ENCODE measurements around the gene DNAL1.

Gene DNAL1

GRCh38 chr14:73726025-73726961 is 81.5 kb downstream of the DNAL1 start:
- no peaks in the 10 kb centered on the region for H3K9me3 Mint-ChIP-seq
- no peaks in the 10 kb centered on the region for H3K27me3 Mint-ChIP-seq
- H3K4me1 Mint-ChIP-seq: peaks cover 34% of the 10 kb centered on the region
- H3K27ac Mint-ChIP-seq: no peak overlapping the region
- H3K4me3 Mint-ChIP-seq: no peak overlapping the region
- CTCF ChIA-PET: interaction anchor here (0.7 to 9.2 kb wide), 4 partner anchors 9 to 118 kb away, joined by 3 to 155 read pairs (median 69); no protein-coding TSS in a partner anchor
- DNase-seq: no peak
- peaks cover 69% of the 10 kb centered on the region for H3K36me3 Mint-ChIP-seq

DNA sequence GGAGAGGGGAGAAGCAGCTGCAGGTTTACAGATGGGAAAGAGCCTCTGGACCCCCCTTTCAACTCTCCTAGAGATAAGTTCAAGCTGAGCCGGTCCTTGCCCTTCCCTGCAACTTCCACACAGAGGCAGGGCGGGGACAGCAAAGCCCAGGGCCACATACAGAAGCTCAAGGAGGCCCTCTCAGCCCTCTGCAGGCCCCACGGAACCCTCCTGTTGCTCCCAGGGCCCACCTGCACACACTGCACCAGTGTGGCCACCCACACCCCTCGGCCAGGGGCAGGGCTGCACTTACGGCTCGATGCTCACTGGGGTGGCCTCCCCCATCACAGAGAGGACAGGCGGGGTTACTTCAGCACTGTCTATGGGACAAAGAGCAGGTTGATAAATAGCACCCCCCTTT is 82.4 kb downstream of the DNAL1 start:
- Mint-ChIP-seq H3K4me1 (peaks cover 37% of the 10 kb centered on the region), H3K4me3 (no peak overlapping the region), H3K36me3 (peaks cover 67% of the 10 kb centered on the region), H3K9me3 (no peaks in the 10 kb centered on the region), H3K27me3 (no peaks in the 10 kb centered on the region), H3K27ac (no peak overlapping the region)
- CTCF ChIA-PET: interaction anchor here (2.2 to 9.2 kb wide), 6 partner anchors 10 to 98 kb away, joined by 10 to 155 read pairs (median 56); a partner anchor contains a TSS
- DNase-seq: no peak

DNA sequence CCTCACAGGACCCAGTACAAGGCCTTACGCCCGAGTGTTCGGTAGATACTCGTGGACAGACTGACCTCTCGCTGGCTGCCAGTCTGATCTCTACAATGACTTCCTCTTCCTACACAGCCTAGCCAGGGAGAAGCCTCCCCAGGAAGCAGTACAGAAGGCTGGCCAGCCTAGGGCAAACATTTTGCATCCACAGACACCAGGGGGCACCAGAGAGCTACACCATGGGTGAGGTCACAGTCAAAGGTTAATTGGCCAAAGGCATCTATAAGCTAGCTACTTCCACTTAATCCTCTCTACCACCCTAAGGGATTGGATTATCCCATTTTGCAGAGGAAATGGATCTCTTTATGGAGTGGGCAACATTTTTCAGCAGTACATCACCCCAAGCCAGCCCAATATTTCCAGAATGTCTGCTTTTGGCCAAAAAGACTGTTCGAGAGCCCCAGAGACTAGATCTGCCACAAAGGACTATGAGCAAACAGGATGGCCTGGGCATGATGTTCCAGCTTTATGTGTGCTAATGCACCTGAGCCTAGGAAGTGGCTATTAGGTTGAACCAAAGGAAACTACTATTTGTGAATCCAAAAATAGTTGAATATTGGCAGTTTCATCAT is 84.0 kb downstream of the DNAL1 start:
- H3K4me1 Mint-ChIP-seq: peaks cover 39% of the 10 kb centered on the region
- peak overlapping the region; percentile 68 for H3K27ac Mint-ChIP-seq
- H3K36me3 Mint-ChIP-seq: peaks cover 59% of the 10 kb centered on the region
- H3K9me3 Mint-ChIP-seq: no peaks in the 10 kb centered on the region
- CTCF ChIA-PET: interaction anchor here (0.6 to 9.2 kb wide), 28 partner anchors 9 to 302 kb away, joined by 3 to 155 read pairs (median 4); partner anchors contain the start of genes ACOT2 and PTGR2
- no peak overlapping the region for H3K4me3 Mint-ChIP-seq
- DNase-seq: peak; percentile 93
- no peaks in the 10 kb centered on the region for H3K27me3 Mint-ChIP-seq

DNA sequence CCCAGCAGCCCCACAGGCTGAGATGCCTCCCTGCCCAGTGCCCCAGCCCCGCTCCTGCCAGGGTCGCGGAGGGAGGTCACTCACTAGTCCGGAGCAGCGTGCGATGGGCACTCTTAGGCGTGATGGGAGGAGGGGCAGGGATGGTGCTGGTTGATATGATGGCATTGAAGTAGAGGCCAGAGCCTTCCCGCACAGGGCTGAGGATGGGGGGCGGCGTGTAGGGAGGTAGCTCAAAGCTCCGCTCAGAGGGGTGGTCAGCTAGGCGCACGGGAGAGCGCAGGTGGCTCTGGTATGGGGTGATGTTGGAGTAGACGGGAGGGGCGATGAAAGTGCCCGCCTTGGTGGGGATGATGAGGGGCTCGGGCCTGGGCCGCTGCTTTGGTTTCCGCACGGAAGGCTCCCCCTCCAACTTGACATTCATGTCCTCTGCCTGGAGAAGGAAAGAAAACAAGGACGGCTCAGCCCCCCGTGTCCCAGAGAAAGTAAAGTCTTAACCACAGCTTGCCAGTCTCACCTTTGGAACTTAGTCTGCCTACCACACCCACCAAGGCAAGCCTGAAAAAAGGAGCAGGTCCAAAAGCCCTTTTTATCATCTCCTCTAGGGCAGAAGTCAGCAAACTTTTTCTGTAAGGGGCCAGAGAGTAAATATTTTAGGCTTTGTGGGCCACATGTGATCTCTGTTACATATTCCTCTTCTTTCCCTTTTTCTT is 84.9 kb downstream of the DNAL1 start:
- CTCF ChIA-PET: interaction anchor here (0.7 to 9.2 kb wide), 21 partner anchors 10 to 141 kb away, joined by 3 to 155 read pairs (median 7); partner anchors contain the start of gene PTGR2
- peak overlapping the region; percentile 68 for H3K27ac Mint-ChIP-seq
- no peaks in the 10 kb centered on the region for H3K9me3 Mint-ChIP-seq
- DNase-seq: no peak
- no peak overlapping the region for H3K4me3 Mint-ChIP-seq
- H3K4me1 Mint-ChIP-seq: peaks cover 42% of the 10 kb centered on the region
- H3K36me3 Mint-ChIP-seq: peaks cover 60% of the 10 kb centered on the region
- H3K27me3 Mint-ChIP-seq: no peaks in the 10 kb centered on the region

GRCh38 chr14:73731111-73731510 is 86.3 kb downstream of the DNAL1 start:
- H3K9me3 Mint-ChIP-seq: no peaks in the 10 kb centered on the region
- H3K4me3 Mint-ChIP-seq: no peak overlapping the region
- peaks cover 46% of the 10 kb centered on the region for H3K4me1 Mint-ChIP-seq
- DNase-seq: no peak
- no peaks in the 10 kb centered on the region for H3K27me3 Mint-ChIP-seq
- peak overlapping the region; percentile 33 for H3K27ac Mint-ChIP-seq
- H3K36me3 Mint-ChIP-seq: peaks cover 59% of the 10 kb centered on the region
- CTCF ChIA-PET: interaction anchor here (1.5 to 9.2 kb wide), 5 partner anchors 11 to 137 kb away, joined by 3 to 155 read pairs (median 88); a partner anchor contains a TSS

- Mint-ChIP-seq H3K4me1 (peaks cover 45% of the 10 kb centered on the region), H3K27me3 (no peaks in the 10 kb centered on the region), H3K4me3 (no peak overlapping the region), H3K36me3 (peaks cover 62% of the 10 kb centered on the region), H3K9me3 (no peaks in the 10 kb centered on the region), H3K27ac (peak overlapping the region; percentile 47)
- CTCF ChIA-PET: interaction anchor here (0.9 to 9.2 kb wide), 4 partner anchors 10 to 94 kb away, joined by 3 to 155 read pairs (median 102); a partner anchor contains a TSS
- DNase-seq: no peak
Observed at GRCh38 chr14:73732006-73732405, 87.2 kb downstream of the DNAL1 start.

- Mint-ChIP-seq H3K27ac (peak overlapping the region; percentile 55), H3K36me3 (peaks cover 41% of the 10 kb centered on the region)
- CTCF ChIA-PET: interaction anchor here (10.9 kb wide), 1 partner anchor 6 kb away, joined by 115 read pairs; no protein-coding TSS in a partner anchor
Observed at GRCh38 chr14:73736842-73737241, 92.1 kb downstream of the DNAL1 start.

GRCh38 chr14:73738518-73739173 is 93.9 kb downstream of the DNAL1 start:
- Mint-ChIP-seq H3K9me3 (no peaks in the 10 kb centered on the region), H3K27me3 (no peaks in the 10 kb centered on the region), H3K27ac (no peak overlapping the region), H3K36me3 (peaks cover 42% of the 10 kb centered on the region), H3K4me1 (peaks cover 59% of the 10 kb centered on the region), H3K4me3 (no peak overlapping the region)
- no peak for DNase-seq
- CTCF ChIA-PET: interaction anchor here (10.9 kb wide), 1 partner anchor 8 kb away, joined by 115 read pairs; no protein-coding TSS in a partner anchor

More at GRCh38 chr14:73736842-73737241, 92.1 kb downstream of the DNAL1 start:
- H3K4me3 Mint-ChIP-seq: no peak overlapping the region
- H3K27me3 Mint-ChIP-seq: no peaks in the 10 kb centered on the region
- H3K9me3 Mint-ChIP-seq: no peaks in the 10 kb centered on the region
- peaks cover 47% of the 10 kb centered on the region for H3K4me1 Mint-ChIP-seq
- DNase-seq: no peak

- DNase-seq: no peak
- Mint-ChIP-seq H3K27me3 (no peaks in the 10 kb centered on the region), H3K36me3 (peaks cover 38% of the 10 kb centered on the region), H3K27ac (peak overlapping the region; percentile 37), H3K4me3 (no peak overlapping the region), H3K9me3 (no peaks in the 10 kb centered on the region), H3K4me1 (peaks cover 66% of the 10 kb centered on the region)
- CTCF ChIA-PET: interaction anchor here (0.7 to 10.9 kb wide), 5 partner anchors 9 to 85 kb away, joined by 3 to 115 read pairs (median 4); no protein-coding TSS in a partner anchor
Observed at GRCh38 chr14:73739174-73739898, 94.5 kb downstream of the DNAL1 start.

DNA sequence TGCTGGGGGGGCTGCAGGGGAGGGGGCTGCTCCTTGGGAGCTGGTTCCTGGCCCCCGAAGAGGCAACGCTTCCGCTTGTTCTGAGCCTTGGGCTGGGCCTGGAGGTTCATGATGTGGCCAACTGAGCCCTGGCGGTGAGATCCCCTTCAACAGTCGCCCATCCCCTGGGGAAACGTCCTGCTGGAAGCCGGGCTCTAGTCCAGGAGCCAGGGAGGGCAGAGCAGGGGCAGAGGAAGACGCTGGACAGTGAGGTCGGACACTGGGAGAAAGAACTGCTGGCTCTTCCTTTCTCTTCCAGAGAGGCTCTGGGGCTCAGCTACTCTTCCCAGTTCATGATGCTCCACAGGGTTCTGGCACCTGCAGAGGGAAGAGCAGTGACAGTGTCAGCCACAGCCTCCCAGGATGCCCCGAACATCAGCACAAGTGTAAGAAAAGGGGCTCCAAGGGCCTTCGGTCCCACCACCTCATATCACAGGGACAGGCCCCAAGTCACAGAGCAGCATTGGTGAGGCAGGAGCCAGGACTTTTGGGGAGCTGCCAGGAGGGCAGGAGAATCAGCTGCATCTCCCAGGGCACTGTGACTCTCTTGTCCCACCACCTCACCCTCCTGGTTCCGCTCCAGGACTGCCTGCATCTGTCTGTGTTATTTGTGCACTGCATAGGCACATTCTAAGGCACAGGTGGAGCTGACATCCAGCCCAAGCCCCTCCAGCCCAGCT is 95.3 kb downstream of the DNAL1 start:
- H3K36me3 Mint-ChIP-seq: peaks cover 33% of the 10 kb centered on the region
- peaks cover 66% of the 10 kb centered on the region for H3K4me1 Mint-ChIP-seq
- peak overlapping the region; percentile 28 for H3K4me3 Mint-ChIP-seq
- H3K27ac Mint-ChIP-seq: peak overlapping the region; percentile 91
- H3K9me3 Mint-ChIP-seq: no peaks in the 10 kb centered on the region
- H3K27me3 Mint-ChIP-seq: no peaks in the 10 kb centered on the region
- CTCF ChIA-PET: interaction anchor here (1.0 to 10.9 kb wide), 5 partner anchors 9 to 84 kb away, joined by 3 to 136 read pairs (median 4); a partner anchor contains a TSS
- no peak for DNase-seq

- no peak for DNase-seq
- H3K27me3 Mint-ChIP-seq: no peaks in the 10 kb centered on the region
- CTCF ChIA-PET: interaction anchor here (1.2 to 10.9 kb wide), 7 partner anchors 10 to 85 kb away, joined by 3 to 136 read pairs (median 10); a partner anchor contains a TSS
- peak overlapping the region; percentile 91 for H3K27ac Mint-ChIP-seq
- H3K9me3 Mint-ChIP-seq: no peaks in the 10 kb centered on the region
- H3K36me3 Mint-ChIP-seq: peaks cover 31% of the 10 kb centered on the region
- peak overlapping the region; percentile 74 for H3K4me3 Mint-ChIP-seq
- peaks cover 73% of the 10 kb centered on the region for H3K4me1 Mint-ChIP-seq
Observed at GRCh38 chr14:73740618-73741326, 96.0 kb downstream of the DNAL1 start.
